ENCODE data around the gene NFYC.

DNA sequence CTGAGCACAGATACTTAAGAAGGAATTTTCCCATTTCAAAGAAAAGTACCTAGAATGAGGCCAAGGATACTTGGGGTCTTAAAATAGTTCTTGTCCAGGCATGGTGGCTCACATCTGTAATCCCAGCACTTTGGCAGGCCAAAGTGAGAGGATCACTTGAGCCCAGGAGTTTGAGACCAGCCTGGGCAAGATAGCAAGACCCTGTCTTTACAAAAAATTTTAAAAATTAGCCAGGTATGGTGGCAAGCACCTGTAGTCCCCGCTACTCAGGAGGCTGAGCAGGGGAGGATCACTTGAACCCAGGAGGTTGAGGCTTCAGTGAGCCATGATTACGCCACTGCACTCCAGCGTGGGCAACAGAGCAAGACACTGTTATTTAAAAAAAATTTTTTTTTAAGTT is 29.0 kb downstream of the NFYC start:
- no peak for TF ChIP-seq POLR2A (IDR thresholded peaks at IDR 0.05)
- no peak for TF ChIP-seq CTCF (IDR thresholded peaks at IDR 0.05)

Data from heart left ventricle (tissue), 13 donors.